ENCODE data around the gene BICD2.
A peak's percentile ranks its signal among the peaks of the same experiment; 100 is the strongest.

Gene BICD2

DNA sequence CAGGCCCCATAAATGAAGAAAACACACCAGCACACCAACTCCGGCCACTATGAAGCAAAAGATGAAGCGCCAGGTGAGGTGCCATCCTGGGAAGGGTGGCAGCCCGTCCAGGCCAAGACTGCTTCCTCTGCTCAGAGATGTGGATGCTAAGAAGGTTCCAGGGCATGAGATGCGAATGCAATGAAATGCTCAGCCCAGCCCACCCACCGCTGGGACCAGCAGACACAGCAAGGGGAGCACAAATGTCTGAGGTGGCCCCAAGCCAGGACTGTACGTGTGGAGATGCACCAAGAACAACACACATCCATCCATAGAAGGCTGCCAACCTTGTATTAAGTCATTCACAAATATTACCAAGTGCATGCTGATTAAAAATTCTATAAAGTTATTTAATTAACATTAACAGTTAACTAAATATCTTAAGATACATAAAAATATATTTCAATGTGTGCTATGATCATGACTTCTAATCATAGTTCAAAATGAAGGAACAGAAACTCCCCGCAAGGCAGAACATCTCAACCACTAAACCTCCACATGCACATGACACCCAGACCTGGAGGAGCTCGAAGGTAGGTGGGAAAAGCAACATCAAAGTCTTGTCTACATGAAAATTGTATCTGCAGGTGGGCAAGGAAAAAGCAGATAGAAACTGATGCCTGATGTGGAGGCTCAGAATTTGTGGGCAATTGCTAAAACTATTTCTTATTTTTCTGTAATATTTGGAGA is 43.7 kb downstream of the BICD2 start:
- TF ChIP-seq CTCF (IDR thresholded peaks at IDR 0.05; ENCODE audit: borderline replicate concordance, control extremely low read depth, extremely low read depth, insufficient read depth, missing control alignments), result no peak
- in situ Hi-C loops (cut with MboI; ENCODE audit: low sequenced_read_pairs, unreplicated experiment), result no loop called here
- peak; percentile 61 for DNase-seq (ENCODE audit: low spot score)

GRCh38 chr9:92720209-92720765 is 44.3 kb downstream of the BICD2 start:
- in situ Hi-C loops (cut with MboI; ENCODE audit: low sequenced_read_pairs, unreplicated experiment), result no loop called here

DNA sequence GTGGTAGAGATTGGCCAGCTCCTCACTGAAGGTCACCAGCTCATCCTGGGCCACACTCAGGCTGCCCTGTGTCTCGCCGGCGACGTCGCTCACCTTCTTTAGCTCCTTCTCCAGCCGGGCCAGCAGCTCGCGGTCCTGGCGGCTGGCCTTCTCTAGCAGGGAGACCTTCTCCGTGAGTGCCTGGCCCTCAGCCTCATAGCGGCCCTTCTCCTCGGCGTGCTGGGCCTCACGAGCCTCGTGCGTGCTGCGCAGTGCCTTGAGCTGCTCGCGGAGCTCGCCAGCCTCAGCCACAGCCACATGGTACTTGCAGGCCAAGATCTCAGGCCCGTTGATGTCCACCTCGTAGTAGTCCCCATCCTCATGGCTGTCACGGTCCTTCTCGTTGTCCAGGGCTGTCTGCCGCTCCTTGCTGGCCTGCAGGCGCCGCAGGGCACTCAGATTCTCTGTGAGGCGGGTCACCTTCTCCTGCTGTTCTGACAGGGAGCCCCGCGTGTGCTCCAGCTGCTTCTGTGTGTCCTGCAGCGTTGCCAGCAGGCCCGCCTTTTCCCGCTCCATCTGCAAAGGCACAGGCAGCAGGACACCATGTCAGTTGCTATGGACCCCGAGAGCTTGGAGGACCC is 45.5 kb downstream of the BICD2 start:
- peak; percentile 19 for DNase-seq (ENCODE audit: low spot score)
- in situ Hi-C loops (cut with MboI; ENCODE audit: low sequenced_read_pairs, unreplicated experiment), result loop anchor here (10.0 kb wide), 1 partner anchor 66 kb away; no protein-coding TSS in a partner anchor
- TF ChIP-seq CTCF (IDR thresholded peaks at IDR 0.05; ENCODE audit: borderline replicate concordance, control extremely low read depth, extremely low read depth, insufficient read depth, missing control alignments), result no peak

More at GRCh38 chr9:92720209-92720765, 44.3 kb downstream of the BICD2 start:
- DNase-seq (ENCODE audit: low spot score), result peak; percentile 10
- no peak for TF ChIP-seq CTCF (IDR thresholded peaks at IDR 0.05; ENCODE audit: borderline replicate concordance, control extremely low read depth, extremely low read depth, insufficient read depth, missing control alignments)

DNA sequence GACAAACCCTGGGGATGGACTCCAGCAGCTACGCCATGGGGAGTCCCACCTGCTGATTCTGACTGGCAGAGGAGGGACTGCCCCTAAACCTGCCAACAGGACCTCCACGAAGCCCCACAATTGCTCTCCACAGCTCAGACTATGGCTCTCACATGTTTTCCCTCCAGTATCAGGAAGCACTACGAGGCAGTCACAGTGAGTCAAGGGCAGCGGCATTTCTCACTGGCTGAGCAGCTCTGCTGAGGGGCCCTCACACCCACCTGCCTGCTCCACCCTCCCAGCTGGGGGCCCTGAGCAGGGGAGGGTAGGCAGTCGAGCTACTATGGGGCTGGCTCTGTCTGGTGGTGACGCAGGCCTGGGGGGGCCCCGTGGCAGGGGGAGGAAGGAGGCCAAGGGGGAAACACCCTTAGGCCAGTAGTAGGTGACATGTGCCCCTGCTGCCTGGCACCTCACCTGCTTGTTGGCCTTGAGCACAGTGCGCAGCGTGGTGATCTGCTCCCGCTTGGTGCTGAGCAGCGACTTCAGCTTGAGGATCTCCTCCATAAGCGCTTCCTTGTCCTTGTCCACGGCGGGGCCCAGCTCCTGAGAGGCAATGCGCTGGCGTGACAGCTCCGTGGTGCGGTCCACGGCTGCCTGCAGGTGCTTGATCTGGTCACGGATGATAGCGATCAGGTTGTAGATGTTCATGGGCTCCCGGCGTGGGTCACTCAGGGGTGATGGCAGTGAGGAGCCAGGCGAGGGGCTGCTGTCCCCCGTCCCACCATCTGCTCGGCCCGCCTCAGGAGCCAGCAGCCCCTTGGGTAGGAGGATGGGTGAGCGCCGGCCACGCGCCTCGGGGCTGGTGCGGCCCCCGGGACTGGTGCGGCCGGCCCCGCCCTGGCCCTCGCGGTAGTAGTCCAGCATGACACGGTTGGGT is 46.3 kb downstream of the BICD2 start:
- in situ Hi-C loops (cut with MboI; ENCODE audit: low sequenced_read_pairs, unreplicated experiment), result loop anchor here (10.0 kb wide), 1 partner anchor 66 kb away; no protein-coding TSS in a partner anchor
- DNase-seq (ENCODE audit: low spot score), result peak; percentile 33

GRCh38 chr9:92717201-92718085 is 47.2 kb downstream of the BICD2 start:
- no peak for TF ChIP-seq CTCF (IDR thresholded peaks at IDR 0.05; ENCODE audit: borderline replicate concordance, control extremely low read depth, extremely low read depth, insufficient read depth, missing control alignments)
- peak; percentile 56 for DNase-seq (ENCODE audit: low spot score)
- in situ Hi-C loops (cut with MboI; ENCODE audit: low sequenced_read_pairs, unreplicated experiment), result loop anchor here (10.0 kb wide), 1 partner anchor 67 kb away; no protein-coding TSS in a partner anchor

More for the DNA sequence above, 46.3 kb downstream of the BICD2 start:
- no peak for TF ChIP-seq CTCF (IDR thresholded peaks at IDR 0.05; ENCODE audit: borderline replicate concordance, control extremely low read depth, extremely low read depth, insufficient read depth, missing control alignments)

Data from GM13976 (cell line).